H1 (cell line): ENCODE results near the gene MCEMP1. TPM values are rescaled to one million over a fixed set of nuclear protein-coding genes. Genes with fewer than 3 reads are reported as not detected.

Experiments used
- CTCF ChIA-PET: fragments of 300-600 bp; sonication (Branson Sonifier 250); formaldehyde crosslinking; loops from one replicate; lab custom pipeline; 2021; ENCODE audit not compliant: partially characterized antibody; lab: Charles Lee
- POLR2A ChIA-PET: fragments of 300-600 bp; sonication (Branson Sonifier 250); formaldehyde crosslinking; loops from one replicate; lab custom pipeline; 2021; ENCODE audit warnings: inconsistent platforms; ENCODE audit not compliant: partially characterized antibody; lab: Charles Lee
- DNase-seq, 2 experiments: peaks; one replicate each; pipeline versions ENCODE4 v3.0.0 to v3.0.0-alpha.2; 2010 to 2022; ENCODE audit warnings: low spot score in 2 of 2, low read depth in 1 of 2, mixed read lengths in 1 of 2
- FAIRE-seq: peaks from 2 replicates; lab custom pipeline; 2011; peaks lifted over from hg19 to GRCh38; lab: Jason Lieb, UNC
- H2AFZ ChIP-seq: 2 replicates; pipeline ENCODE4 v1.8.1; 2012; ENCODE audit warnings: low read length, inconsistent platforms
- H2AK5ac ChIP-seq: 2 replicates; pipeline ENCODE4 v1.6.1; 2013; ENCODE audit warnings: low read depth, low read length
- H2BK120ac ChIP-seq: replicated peaks from 2 replicates; pipeline ENCODE3; 2013; ENCODE audit warnings: low read depth, low read length, inconsistent platforms
- H2BK12ac ChIP-seq: 2 replicates; pipeline ENCODE4 v1.6.1; 2013; ENCODE audit warnings: low read depth, low read length
- H2BK15ac ChIP-seq: 2 replicates; pipeline ENCODE4 v1.6.1; 2013; ENCODE audit warnings: low read length
- H2BK20ac ChIP-seq: 2 replicates; pipeline ENCODE4 v1.6.1; 2013; ENCODE audit warnings: low read length
- H2BK5ac ChIP-seq: 2 replicates; pipeline ENCODE4 v1.6.1; 2013; ENCODE audit warnings: low read depth, low read length
- H3K14ac ChIP-seq: 2 replicates; pipeline ENCODE4 v1.6.1; 2013; ENCODE audit warnings: inconsistent platforms; ENCODE audit not compliant: insufficient read length
- H3K18ac ChIP-seq: 2 replicates; pipeline ENCODE4 v1.6.1; 2013; ENCODE audit warnings: low read length; ENCODE audit errors: extremely low read depth
- H3K23ac ChIP-seq: 2 replicates; pipeline ENCODE4 v1.6.1; 2013; ENCODE audit warnings: inconsistent platforms; ENCODE audit not compliant: insufficient read length
- H3K23me2 ChIP-seq: 2 replicates; pipeline ENCODE4 v1.6.1; 2013; ENCODE audit warnings: low read depth, low read length
- H3K27ac ChIP-seq: 2 replicates; pipeline ENCODE4 v1.6.1; 2011; ENCODE audit warnings: low read depth, low read length, inconsistent platforms
- H3K27me3 ChIP-seq, 4 experiments: replicated peaks in 1 of 4; 1 replicate in 1 of 4; 2 replicates in 3 of 4; pipeline versions ENCODE4 v1.6.1 to v1.8.1; 2011 to 2013; ENCODE audit warnings: low read length in 3 of 4, mild to moderate bottlenecking in 3 of 4, inconsistent platforms in 2 of 4, mixed read lengths in 2 of 4, moderate library complexity in 1 of 4; ENCODE audit not compliant: control insufficient read depth in 3 of 4, insufficient read depth in 3 of 4; ENCODE audit errors: extremely low read depth in 1 of 4
- H3K36me3 ChIP-seq, 4 experiments: 2 replicates each; pipeline versions ENCODE4 v1.6.1 to v1.8.1; 2011 to 2013; ENCODE audit warnings: mild to moderate bottlenecking in 4 of 4, low read length in 3 of 4, moderate library complexity in 2 of 4, control low read depth in 1 of 4, inconsistent platforms in 1 of 4; ENCODE audit not compliant: insufficient read depth in 4 of 4, control insufficient read depth in 2 of 4
- H3K4ac ChIP-seq: replicated peaks from 2 replicates; pipeline ENCODE3; 2013; ENCODE audit warnings: low read length, low read depth, mixed read lengths, inconsistent platforms; ENCODE audit not compliant: insufficient read length
- H3K4me1 ChIP-seq, 4 experiments: replicated peaks in 1 of 4; 1 replicate in 1 of 4; 2 replicates in 3 of 4; pipeline versions ENCODE4 v1.6.1 to v1.8.1; 2011 to 2013; ENCODE audit warnings: low read length in 3 of 4, inconsistent platforms in 2 of 4, mixed read lengths in 1 of 4; ENCODE audit not compliant: insufficient read depth in 4 of 4, control insufficient read depth in 3 of 4
- H3K4me2 ChIP-seq, 2 experiments: 2 replicates each; pipeline versions ENCODE4 v1.6.1 to v1.8.1; 2011 to 2013; ENCODE audit warnings: low read depth in 2 of 2, low read length in 2 of 2, control low read depth in 1 of 2, inconsistent platforms in 1 of 2, mild to moderate bottlenecking in 1 of 2; ENCODE audit not compliant: insufficient read depth in 1 of 2
- H3K4me3 ChIP-seq, 4 experiments: fragments of 200-600, 300-600 bp in 1 of 4; sonication (generic), shearing (Covaris generic), sonication (Bioruptor Twin) in 1 of 4; 2 replicates each; pipeline versions ENCODE4 v1.5.1 to v1.8.1; 2011 to 2016; ENCODE audit warnings: low read length in 4 of 4, low read depth in 3 of 4, control low read depth in 2 of 4, inconsistent platforms in 2 of 4, mild to moderate bottlenecking in 2 of 4, mixed read lengths in 1 of 4, moderate library complexity in 1 of 4; ENCODE audit not compliant: insufficient read depth in 2 of 4; ENCODE audit errors: extremely low read depth in 1 of 4
- H3K56ac ChIP-seq: replicated peaks from 2 replicates; pipeline ENCODE3; 2013; ENCODE audit warnings: low read depth, mild to moderate bottlenecking, mixed read lengths, low read length, inconsistent platforms; ENCODE audit not compliant: insufficient read length
- H3K79me1 ChIP-seq: 2 replicates; pipeline ENCODE4 v1.6.1; 2013; ENCODE audit warnings: low read depth, low read length, control low read depth
- H3K79me2 ChIP-seq, 2 experiments: 2 replicates each; pipeline versions ENCODE4 v1.6.1 to v1.8.1; 2012 to 2013; ENCODE audit warnings: low read length in 2 of 2, mild to moderate bottlenecking in 2 of 2, inconsistent platforms in 1 of 2; ENCODE audit not compliant: insufficient read depth in 2 of 2, control insufficient read depth in 1 of 2
- H3K9ac ChIP-seq, 4 experiments: replicated peaks in 1 of 4; 1 replicate in 1 of 4; 2 replicates in 3 of 4; pipeline versions ENCODE4 v1.6.1 to v1.8.1; 2011 to 2013; ENCODE audit warnings: low read depth in 3 of 4, low read length in 3 of 4, control low read depth in 2 of 4, mild to moderate bottlenecking in 2 of 4, moderate library complexity in 2 of 4, inconsistent platforms in 1 of 4; ENCODE audit errors: extremely low read depth in 1 of 4
- H3K9me3 ChIP-seq, 2 experiments: 2 replicates each; pipeline versions ENCODE4 v1.6.1 to v1.8.1; 2012 to 2013; ENCODE audit warnings: mild to moderate bottlenecking in 2 of 2, moderate library complexity in 2 of 2, control low read depth in 1 of 2, inconsistent platforms in 1 of 2, low read depth in 1 of 2, low read length in 1 of 2, mixed read lengths in 1 of 2; ENCODE audit not compliant: insufficient read depth in 2 of 2
- H4K20me1 ChIP-seq, 2 experiments: replicated peaks in 1 of 2; 2 replicates each; pipeline versions ENCODE3 to v1.8.1; 2011 to 2013; ENCODE audit warnings: inconsistent platforms in 2 of 2, low read length in 2 of 2, mild to moderate bottlenecking in 1 of 2; ENCODE audit not compliant: insufficient read depth in 2 of 2, control insufficient read depth in 1 of 2
- H4K5ac ChIP-seq: 2 replicates; pipeline ENCODE4 v1.6.1; 2013; ENCODE audit warnings: low read length, low read depth, mixed read lengths, inconsistent platforms; ENCODE audit not compliant: insufficient read length
- H4K8ac ChIP-seq: 2 replicates; pipeline ENCODE4 v1.8.0; 2013; ENCODE audit warnings: mild to moderate bottlenecking, moderate library complexity, low read length, inconsistent platforms; ENCODE audit not compliant: insufficient read depth; ENCODE audit errors: extremely low read depth
- H4K91ac ChIP-seq: replicated peaks from 2 replicates; pipeline ENCODE3; 2013; ENCODE audit warnings: low read length, mixed read lengths, inconsistent platforms; ENCODE audit not compliant: insufficient read length
- CBX5 ChIP-seq: fragments of 300-800, 300-1000 bp; sonication (generic); IDR thresholded peaks from 2 replicates; pipeline ENCODE4 v1.7.1; 2016; ENCODE audit warnings: antibody characterized with exemption, low read length, low read depth
- JUND ChIP-seq: IDR thresholded peaks from 2 replicates; pipeline ENCODE4 v1.6.1; 2011; ENCODE audit warnings: mild to moderate bottlenecking, improper control_type of control experiment, low read length
- POLR2AphosphoS5 ChIP-seq: IDR thresholded peaks from 2 replicates; pipeline ENCODE4 v1.6.1; 2011; ENCODE audit warnings: low read depth, low read length
- WGBS, 2 experiments: shearing (Covaris generic) in 1 of 2; methylation state at CpG; one replicate each; pipeline versions ENCODE4 v1.1.6 to v1.1.7; 2013 to 2015; ENCODE audit warnings: low lambda C conversion rate in 2 of 2, mixed read lengths in 2 of 2, inconsistent platforms in 1 of 2, low coverage in 1 of 2, missing lambda C conversion rate in 1 of 2; ENCODE audit not compliant: insufficient replicate concordance in 2 of 2, insufficient coverage in 1 of 2, insufficient read length in 1 of 2; ENCODE audit errors: extremely low coverage in 1 of 2, missing lambda C conversion rate in 1 of 2; 5-methylcytosine and 5-hydroxymethylcytosine counted together
- polyA plus RNA-seq, 7 experiments: library from polyadenylated mRNA; depleted of rRNA in 3 of 7; stranded (reverse) in 5 of 7; unstranded in 2 of 7; fragments of >200 nt in 5 of 7; fragments of 200-250 nt in 2 of 7; gene quantifications; 1 replicate in 5 of 7; 2 replicates in 1 of 7; 4 replicates in 1 of 7; pipeline versions ENCODE4 v1.2.1 to v1.2.3, GENCODE V29; 2011 to 2013; ENCODE audit warnings: missing spikeins in 2 of 7, mixed read lengths in 2 of 7
- total RNA-seq: library from RNA; stranded (reverse); fragmentation: NEBNext Ultra II Directional; extraction: Animal tissue kit (Norgen Biotek cat#: 25700); gene quantifications from 2 replicates; pipeline ENCODE4 v1.2.1, GENCODE V29; 2021

Gene MCEMP1
- total and polyA plus RNA-seq, 2 of the 8 experiments (the other 6 are each of a cell fraction or from before 2014, with no cell fraction given): not detected

- no peak overlapping the region for H3K56ac ChIP-seq
- H4K91ac ChIP-seq: no peak overlapping the region
- no peak overlapping the region for H2BK5ac ChIP-seq
- no peak overlapping the region for H3K4ac ChIP-seq
- no peak overlapping the region for H3K23ac ChIP-seq
- no peaks in the 10 kb centered on the region for H3K36me3 ChIP-seq
- DNase-seq (no peak), FAIRE-seq (no peak)
- ChIA-PET CTCF (interaction anchor here (0.9 to 2.9 kb wide), 5 partner anchors 19 to 131 kb away, joined by 3 to 21 read pairs (median 5); partner anchors contain the start of gene TRAPPC5), POLR2A (interaction anchor here (0.9 to 1.0 kb wide), 2 partner anchors 10 to 25 kb away, joined by 3 to 4 read pairs; no protein-coding TSS in a partner anchor)
- no peak overlapping the region for H2BK12ac ChIP-seq
- WGBS, 2 experiments: 79% methylated on average over 15 of the region's 15 CpGs; no CpG with 5 or more reads in 1 of the 2 experiments
- H2BK15ac ChIP-seq: no peak overlapping the region
- peaks cover 0 to 16% (median 8%) of the 10 kb centered on the region in 4 experiments; a peak in 5 of 7 replicates for H3K4me1 ChIP-seq
- H3K14ac ChIP-seq: no peak overlapping the region
- TF ChIP-seq POLR2AphosphoS5 (no peak), CBX5 (no peak), JUND (no peak)
- no peaks in the 10 kb centered on the region for H3K79me2 ChIP-seq
- H3K9ac ChIP-seq: no peak overlapping the region
- no peak overlapping the region for H2AK5ac ChIP-seq
- no peak overlapping the region for H2AFZ ChIP-seq
- H2BK20ac ChIP-seq: no peak overlapping the region
- peaks cover 0 to 2% of the 10 kb centered on the region in 2 experiments for H4K20me1 ChIP-seq
- no peaks in the 10 kb centered on the region for H3K79me1 ChIP-seq
- H3K23me2 ChIP-seq: no peaks in the 10 kb centered on the region
- H4K5ac ChIP-seq: no peak overlapping the region
- H3K4me3 ChIP-seq: no peak overlapping the region
- H3K9me3 ChIP-seq: no peaks in the 10 kb centered on the region; a peak in 1 of 4 replicates
- H3K27ac ChIP-seq: no peak overlapping the region
- no peak overlapping the region for H4K8ac ChIP-seq
- no peak overlapping the region for H2BK120ac ChIP-seq
- no peaks in the 10 kb centered on the region for H3K27me3 ChIP-seq
- H3K18ac ChIP-seq: no peak overlapping the region
- H3K4me2 ChIP-seq: no peak overlapping the region
These were observed 22.8 kb downstream of the MCEMP1 start for GRCh38 chr19:7699417-7700401.
